C1 segment of cervical spinal cord (tissue), 14 donors: Measurements from ENCODE around the gene FGF12.
"Not testable (repeated sequence)": the region's sequence is repeated elsewhere in the genome, so short reads cannot be mapped to it uniquely, and the experiment has no call there.

Experiments
- DNase-seq, 14 donors: peaks; one replicate each; lab custom pipeline; 2025; lab: John Stamatoyannopoulos, UW

The FGF12 gene

DNA sequence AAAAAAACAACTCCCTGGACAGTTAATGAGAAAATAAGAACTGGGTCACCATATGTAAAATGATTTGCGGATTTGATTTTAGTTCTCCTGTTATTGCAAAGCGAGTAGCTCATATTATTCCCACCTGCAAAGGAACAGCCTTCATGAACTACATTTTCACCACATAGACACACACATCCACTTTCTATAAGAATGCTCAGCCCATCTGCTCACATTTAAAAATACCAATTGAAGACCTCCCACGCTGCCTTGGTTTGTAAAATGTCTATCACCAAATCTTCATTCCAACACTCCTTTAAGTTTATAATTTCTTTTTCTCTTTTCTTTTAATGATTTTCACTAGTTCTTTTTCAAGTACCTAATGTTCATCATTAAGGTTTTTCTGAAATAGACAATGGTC is 148.6 kb downstream of the FGF12 start:
- DNase-seq: no peak

DNA sequence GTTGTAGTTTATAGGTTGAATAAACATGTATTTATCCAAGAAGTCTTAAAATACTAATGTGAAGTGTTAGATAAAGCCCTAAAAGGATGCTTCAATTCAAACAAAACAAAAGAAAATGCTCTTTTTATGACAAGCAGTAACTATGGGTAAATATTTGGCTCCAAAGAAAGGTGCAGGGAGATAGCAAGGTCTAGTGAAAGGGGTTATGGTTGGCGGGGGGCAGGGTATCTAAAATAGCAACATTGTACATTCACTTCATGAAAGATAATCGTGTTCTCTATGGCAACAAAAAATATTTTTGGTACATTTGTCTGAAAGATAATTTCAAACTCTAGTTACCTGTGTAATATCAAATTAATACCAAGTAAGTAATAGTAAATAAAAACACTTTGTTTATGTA is 149.5 kb downstream of the FGF12 start:
- no peak for DNase-seq

DNA sequence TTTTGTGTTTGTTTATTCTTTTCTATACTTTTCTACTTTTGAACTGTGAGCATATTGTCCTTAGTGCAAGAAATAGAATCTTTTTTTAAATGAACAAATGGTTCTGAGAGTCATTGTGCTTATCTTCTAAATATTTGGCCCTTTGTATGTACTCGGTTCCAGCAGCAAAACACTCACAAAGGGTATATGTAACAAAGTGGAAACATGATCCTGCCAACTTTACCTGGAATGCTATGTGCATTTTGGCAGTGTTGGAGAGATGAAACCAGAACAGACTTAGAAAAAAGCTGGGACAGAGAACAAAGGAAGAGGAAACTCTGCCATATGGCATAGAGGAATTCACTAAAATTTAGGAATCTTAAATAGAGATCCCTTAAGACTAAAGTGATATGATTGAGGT is 150.1 kb downstream of the FGF12 start:
- no peak for DNase-seq

DNA sequence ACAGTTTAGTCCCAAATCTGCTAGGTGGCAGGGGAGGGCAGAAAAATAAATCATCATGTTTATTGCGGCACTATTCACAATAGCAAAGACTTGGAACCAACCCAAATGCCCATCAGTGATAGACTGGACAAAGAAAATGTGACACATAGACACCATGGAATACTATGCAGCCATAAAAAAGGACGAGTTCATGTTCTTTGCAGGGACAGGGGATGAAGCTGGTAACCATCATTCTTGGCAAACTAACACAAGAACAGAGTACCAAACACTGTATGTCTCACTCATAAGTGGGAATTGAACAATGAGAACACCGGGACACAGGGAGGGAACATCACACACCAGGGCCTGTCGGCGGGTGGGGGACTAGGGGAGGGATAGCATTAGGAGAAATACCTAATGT is 150.6 kb downstream of the FGF12 start:
- not testable (repeated sequence) for DNase-seq

DNA sequence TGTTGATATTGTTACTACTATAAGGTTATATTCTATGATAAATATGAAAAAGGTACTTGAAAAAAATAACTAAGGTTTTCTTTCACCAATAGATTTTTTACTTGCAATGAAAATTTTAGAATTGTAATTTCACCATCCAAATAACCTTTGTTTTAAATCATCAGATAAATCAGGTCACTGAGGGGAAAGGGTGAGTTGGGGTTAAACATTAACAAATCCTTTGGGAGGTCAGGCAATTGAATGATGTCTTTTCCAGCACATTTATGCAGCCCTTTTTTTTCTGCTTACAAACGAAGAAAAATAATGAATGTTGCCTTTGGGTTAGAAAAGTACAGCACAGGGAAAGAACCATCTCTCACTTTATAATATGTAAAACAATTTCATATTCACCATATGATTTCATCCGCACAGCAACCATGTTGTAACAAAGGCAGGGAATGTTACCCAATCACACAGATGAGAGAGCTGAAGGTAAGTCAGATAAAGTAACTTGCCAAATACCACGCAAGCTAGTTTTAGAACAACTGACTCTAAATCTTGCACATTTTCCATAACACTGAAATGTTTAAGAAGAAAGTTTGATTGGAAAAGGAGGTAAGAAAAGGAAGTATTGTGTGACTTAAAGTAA is 151.3 kb downstream of the FGF12 start:
- no peak for DNase-seq

DNA sequence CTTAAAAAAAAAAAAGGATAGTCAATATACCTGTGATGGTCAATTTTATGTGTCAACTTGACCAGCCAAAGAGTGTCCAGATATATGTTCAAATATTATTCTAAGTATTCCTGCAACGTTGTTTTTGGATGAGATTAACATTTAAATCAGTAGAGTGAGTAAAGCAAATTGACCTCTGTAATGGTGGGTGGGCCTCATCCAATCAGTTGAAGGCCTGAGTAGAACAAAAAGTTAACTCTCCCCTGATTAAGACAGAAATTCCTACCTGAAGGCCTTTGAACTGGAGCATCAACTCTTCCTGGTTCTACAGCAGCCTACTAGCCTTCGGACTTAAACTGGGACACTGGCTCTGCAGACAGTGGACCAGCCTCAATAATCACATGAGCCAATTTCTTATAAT is 154.1 kb downstream of the FGF12 start:
- DNase-seq: no peak

DNA sequence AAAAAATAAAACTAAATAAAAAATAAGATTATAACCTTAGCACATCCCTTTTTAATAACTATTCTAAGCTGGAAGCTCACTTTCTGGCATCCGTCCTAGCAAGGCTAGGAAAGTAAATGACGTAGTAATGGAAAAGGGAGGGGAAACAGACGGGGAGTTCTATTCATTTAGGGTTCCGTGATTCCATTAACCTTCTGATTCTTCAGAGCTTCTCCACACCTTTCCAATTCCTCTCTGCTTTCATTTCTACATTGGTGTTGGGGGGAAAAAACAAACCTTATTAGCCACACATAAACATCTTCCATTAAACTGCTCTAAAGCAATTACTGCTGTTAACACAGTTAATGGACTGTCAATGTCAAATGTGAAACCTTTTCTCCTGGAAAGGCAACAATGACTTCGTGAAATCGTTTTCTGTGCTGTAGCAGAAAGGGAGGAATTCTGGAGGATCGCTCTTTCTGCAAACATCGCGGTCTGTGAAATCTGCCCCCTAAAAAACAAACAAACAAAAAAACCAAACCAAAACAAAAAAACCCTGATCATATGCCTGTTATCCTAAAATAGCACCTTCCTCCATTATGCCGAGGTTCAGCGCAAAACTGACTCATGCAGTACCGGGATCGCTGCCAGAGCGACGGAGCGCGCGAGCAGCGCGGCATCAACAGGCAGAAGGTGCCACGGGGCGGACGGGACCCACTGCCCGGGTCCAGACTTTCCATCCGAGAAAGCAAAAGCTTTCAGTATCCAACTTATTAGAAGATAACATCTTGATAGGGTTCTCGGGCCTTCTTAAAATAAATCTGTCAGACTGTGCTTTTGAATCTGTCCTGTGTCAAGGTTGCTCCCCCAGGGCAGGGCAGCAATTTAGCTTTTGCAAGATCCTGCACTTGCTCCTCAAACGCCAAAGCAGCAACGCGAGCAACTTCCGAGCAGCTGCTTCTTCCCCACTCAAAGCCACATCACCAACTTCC is 156.2 kb downstream of the FGF12 start:
- DNase-seq: peak in 7 of 14 donors; percentile 4 to 69 (median 13)

DNA sequence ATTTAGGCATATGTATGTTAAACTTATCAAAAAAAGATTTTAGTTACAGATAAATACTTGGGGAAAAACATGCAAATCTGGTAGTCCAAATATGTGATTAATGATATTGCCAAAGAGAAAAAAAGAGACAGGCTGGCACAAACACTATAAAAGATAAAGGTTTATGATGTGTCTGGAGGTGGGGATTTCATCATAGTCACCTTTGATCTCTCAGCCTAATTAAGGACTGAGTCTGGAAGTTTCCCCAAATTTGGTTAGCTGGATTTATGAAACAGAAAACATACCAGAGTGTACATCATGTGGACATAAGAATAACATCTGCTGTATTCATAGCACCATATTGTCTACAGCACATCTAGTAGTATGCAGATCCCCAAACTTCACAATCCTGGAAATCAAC is 157.0 kb downstream of the FGF12 start:
- DNase-seq: no peak

DNA sequence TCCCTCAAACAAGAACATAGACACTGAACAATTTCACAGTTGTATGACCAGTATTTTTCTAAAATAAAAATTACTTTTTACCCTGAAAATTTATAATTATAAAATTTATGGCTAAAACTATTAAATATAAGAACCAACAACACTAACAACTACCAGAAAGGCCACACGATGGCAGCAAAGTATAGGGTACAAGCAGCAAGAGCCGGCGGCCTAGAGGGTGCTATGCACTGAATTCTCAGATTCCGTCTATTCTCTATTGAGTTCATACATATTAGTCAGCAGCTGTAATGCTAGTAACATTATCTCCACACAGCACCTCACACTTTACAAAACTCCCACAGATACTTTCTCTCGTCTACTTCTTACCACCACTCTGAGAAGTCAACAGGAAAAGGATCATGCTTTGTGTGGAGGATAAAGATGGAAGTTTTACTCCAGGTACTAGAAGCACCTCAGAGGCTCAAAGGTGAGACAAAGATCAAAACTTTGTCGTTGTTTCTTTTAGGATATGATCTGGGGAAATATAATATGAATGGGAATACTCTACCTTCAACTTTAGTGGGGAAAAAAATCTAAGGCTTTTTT is 160.5 kb downstream of the FGF12 start:
- peak in 12 of 14 donors; percentile 3 to 64 (median 28) for DNase-seq

DNA sequence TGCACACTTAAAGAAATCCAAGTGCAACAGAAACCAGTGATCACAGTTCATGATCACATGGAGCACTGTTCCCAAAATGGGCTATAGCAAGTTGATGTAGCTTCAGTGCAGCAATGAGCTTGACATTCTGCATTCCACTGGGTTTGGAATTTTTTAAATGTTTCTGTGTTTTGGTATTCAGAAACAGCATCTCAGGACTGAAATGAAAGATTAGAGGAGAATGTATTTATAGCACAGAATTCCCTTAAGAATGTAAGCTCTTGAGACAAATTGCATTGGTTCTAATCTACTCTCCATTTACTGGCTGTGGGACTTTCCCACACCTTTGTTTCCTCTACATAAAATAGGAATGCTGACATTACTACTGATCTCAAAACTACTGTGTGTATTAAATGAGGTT is 162.7 kb downstream of the FGF12 start:
- no peak for DNase-seq

DNA sequence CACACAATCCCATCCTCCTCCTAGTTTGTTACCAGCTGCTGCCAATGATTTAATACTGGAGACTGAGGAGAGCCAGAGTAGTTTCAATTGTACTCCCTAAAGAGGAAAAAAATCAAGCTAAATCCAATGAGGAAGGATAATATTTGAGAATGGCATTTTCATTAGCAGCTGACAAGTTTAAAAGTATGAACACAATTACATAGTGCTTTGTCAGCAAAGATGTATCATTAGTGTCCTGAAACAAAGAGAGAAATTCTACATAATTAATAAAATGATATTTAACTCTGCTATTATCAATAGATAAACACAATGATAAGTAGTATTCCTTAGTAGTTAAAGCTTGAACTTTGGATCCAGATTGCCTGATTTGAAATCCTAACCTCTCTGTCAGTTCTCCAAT is 163.9 kb downstream of the FGF12 start:
- no peak for DNase-seq

GRCh38 chr3:192553707-192554106 is 173.6 kb downstream of the FGF12 start:
- DNase-seq: no peak

DNA sequence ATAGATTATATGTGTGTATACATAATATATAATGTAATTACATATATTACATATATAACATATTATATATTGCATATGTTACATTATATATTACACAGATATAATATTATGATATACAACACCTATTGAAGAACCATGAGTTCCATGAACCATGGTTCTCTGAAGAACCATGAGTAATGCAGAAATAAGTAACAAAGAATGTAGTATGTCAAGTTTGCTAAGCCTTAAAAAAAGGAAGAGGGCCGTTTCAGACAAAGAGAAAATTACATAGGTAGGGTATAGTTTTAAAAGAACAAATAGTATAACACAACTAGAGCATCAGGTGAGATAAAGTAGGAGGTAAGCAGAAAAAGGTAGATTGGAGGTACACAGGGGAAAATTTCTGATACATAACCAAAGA is 177.0 kb downstream of the FGF12 start:
- DNase-seq: no peak

DNA sequence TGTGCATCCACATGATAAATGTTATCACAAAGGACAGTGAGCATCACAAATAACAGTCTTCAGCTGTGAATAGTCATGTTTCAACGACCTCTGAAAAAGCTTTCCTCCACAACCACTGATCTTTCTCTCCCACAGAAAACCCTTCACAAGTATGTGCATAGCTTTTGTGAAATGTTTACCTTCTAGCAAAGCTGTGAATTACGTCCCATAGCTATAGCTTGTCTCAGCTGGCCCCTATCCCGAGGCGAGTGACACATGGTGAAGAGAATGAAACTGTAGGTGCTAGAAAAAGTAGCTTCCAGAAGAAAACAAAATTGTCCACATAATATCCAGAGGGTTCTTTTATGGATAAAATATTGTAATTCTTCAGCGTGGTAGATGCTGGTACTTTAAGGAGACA is 182.0 kb downstream of the FGF12 start:
- no peak for DNase-seq

- no peak for DNase-seq
These were observed 184.2 kb downstream of the FGF12 start for GRCh38 chr3:192543163-192543562.

DNA sequence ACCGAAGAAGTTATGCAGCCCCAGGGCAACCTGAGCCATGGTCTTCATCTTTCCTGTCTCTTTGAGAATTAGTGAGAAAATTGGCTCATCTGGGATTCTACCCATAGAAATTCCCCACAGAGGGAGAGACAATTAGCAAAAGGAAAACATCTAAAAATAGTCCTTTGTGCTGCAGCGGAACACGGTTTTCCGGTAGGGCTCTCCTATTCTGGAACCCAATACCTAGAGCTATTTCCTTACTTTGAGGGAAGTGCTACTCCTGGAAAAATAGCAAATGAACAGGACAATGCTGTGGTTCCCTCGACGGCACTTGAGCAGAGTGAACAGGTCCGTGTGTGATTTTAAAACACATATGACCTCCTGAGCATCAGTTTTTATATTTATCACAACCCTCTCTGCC is 210.5 kb downstream of the FGF12 start:
- no peak for DNase-seq

DNA sequence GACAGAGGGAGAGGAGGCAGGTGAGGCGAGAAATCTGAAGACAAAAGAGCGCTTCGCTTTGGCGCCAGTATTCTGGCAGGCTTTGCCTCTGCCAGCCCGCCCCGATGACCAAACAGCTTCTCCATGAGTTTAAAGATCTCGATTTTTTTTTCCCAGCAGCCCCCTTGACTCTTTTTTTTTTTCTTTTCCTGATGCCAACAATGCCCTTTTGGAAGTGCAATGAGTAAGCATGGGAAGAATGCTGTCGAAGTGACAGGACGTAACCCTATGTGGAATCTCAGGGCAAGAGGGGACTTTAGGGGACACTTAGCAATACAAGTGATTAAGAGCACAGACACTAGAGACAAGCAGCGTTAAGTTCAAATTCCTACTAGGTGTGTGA is 211.7 kb downstream of the FGF12 start:
- no peak for DNase-seq

DNA sequence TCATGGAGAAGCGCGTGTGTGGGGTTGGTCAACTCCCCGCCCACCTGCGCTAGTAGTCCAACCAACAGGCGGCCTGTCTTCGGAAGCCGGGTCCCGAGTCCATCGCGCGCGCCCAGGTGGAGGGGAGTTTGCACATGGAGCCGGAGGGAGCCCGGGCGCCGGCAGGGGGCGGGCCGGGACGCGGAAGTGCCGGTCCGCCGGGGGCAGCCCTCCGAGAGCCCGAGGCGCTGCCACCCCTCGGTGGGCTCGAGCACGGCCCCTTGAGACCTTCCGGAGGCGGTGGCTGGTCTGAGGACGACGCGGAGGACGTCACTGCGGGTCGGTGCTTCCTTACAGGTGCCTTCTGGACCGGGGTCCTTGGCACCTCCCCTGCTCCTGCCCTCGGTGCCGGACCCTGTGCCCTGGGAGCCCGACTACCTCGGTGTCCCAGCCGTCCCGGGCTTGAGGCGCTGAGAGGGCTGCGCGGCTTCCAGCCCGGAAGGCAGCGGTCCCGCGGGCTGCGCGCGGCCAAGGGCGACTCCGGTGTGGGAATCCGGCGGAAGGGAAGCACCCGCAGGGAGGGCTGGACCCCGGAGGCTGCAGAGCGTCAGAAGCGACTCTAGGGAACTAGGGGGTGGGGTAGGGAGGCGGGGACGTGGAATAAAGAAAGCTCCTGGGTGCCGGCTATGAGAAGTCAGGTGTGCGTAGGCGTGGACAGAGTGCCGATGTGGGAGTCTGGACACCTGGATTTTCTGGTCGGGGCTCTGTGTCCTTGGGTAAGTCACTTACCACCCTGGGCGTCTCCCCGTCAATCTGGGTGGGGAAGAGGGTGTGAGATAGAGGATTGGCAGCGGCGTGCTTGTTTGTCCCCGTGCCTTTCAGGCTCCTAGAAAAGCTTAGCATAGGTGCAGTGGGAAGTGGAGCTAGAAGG is 212.3 kb downstream of the FGF12 start:
- DNase-seq: peak in 2 of 14 donors; percentile 2 to 3

GRCh38 chr3:192514081-192514753 is 213.1 kb downstream of the FGF12 start:
- no peak for DNase-seq

- DNase-seq: no peak
These were observed 221.6 kb downstream of the FGF12 start for GRCh38 chr3:192505731-192506130.

GRCh38 chr3:192501401-192501800 is 225.9 kb downstream of the FGF12 start:
- DNase-seq: no peak
